ENCODE measurements around the gene APOL6. TPM values are rescaled to one million over a fixed set of nuclear protein-coding genes. Genes with fewer than 3 reads are reported as not detected.
"Not testable (repeated sequence)": the region's sequence is repeated elsewhere in the genome, so short reads cannot be mapped to it uniquely, and the experiment has no call there.

Gene APOL6
- total RNA-seq, 1 donor from 2014 or later = 13.3 TPM

GRCh38 chr22:35617137-35617755 is 31.0 kb upstream of the APOL6 start, which contains the start of gene MB:
Gene MB, minus strand, starts transcription at chr22:35617329. Its CDS starts 72 bp downstream, at chr22:35617257.
- DNase-seq (ENCODE audit: low read depth in 2 of 2) = no peak

DNA sequence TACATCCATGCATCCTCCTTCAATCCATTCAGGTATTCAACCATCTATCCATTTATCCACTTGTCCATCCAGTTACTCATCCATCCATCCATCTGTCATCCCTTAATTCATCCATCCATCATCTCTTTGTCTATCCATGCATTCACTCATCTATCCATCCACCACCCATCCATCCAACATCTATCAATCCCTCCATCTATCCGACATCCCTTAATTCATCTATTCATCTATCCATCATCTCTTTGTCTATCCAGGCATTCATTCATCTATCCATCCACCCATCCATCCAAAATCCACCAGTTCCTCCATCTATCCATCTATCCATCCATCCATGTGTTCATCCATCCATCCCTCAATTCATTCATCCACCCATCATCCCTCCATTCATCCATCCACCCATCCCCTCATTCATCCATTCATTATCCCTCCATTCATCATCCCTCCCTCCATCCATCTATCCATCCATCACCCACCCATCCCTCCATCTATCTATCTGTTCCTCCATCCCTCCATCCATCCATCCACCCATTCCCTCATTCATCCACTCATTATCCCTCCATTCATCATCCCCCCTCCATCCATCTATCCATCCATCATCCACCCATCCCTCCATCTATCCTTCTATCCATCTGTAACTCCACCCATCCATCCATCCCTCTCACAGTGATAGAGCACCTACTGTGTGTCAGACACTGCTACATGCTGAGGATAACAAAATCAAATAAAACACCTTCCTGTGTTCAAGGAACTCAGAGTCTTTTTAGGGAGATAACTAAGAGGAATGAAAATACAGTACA is 29.6 kb upstream of the APOL6 start:
- no peak for DNase-seq (ENCODE audit: low read depth in 2 of 2)

- no peak for DNase-seq (ENCODE audit: low read depth in 2 of 2)
Observed at GRCh38 chr22:35619336-35620094, 28.7 kb upstream of the APOL6 start.

DNA sequence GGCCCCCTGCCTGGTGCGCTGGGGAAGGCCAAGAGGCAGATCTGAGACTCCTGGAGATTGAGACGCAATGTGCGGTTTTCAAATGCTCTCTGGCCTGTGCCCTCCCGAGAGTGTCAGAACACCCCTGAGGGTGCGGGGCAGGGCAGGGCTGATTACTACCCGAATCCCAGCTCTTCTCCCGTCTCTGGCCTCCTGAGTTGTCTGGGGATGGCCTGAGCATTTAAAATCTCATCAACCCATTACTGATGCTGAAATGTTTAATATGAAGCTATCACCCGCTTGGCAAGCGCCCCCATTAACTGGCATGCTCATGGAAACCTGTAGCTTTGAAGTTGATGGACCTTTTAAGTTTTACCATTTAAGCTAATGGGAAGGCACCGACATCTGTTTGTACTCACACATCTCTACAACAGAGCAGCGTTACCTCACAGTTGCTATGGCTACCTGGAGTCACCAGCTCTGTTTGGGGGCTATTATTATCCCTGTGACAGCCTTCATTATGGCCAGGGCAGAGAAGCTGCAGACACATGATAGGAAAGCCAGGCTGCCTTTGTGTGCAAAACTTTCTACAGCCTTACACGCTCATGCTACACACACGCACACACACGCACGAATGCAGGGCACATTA is 27.5 kb upstream of the APOL6 start:
- DNase-seq (ENCODE audit: low read depth in 2 of 2) = peak in 1 of 2 donors; percentile 40

GRCh38 chr22:35621451-35621850 is 26.8 kb upstream of the APOL6 start:
- no peak for DNase-seq (ENCODE audit: low read depth in 2 of 2)

DNA sequence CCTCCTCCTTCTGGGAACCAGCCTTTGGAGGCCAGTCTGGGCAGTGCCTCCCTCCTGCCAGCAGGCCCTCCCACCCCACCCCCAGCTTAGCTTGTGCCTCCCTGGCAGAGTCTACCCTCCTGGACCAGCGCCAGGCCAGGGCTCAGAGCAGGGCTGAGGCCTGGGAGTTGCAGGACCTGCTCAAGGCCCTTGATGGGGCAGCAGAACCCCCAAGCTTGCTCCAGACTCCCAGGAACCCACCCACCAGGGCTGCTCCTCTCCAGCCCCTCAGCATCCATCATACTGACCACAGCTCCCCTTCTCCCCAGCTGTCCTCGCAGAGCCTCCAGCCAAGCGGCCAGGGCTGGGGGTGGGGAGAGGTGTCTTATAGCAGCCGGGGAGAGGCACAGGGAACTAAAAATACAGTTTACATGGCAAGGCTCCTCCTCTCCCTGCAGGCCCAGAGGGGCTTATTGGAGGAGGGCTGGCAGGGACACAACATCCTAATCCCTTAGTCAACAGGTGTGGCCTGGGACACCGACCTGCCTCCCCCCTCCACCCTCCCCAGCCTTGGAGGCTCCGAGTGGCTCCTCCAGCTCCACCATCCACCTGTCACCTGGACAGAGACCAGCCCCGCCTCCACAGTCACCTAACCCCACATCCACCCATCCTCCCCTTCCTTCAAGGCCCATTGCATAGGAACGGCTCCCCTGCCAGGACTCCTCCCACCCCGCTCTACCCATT is 25.9 kb upstream of the APOL6 start:
- DNase-seq (ENCODE audit: low read depth in 2 of 2) = no peak

DNA sequence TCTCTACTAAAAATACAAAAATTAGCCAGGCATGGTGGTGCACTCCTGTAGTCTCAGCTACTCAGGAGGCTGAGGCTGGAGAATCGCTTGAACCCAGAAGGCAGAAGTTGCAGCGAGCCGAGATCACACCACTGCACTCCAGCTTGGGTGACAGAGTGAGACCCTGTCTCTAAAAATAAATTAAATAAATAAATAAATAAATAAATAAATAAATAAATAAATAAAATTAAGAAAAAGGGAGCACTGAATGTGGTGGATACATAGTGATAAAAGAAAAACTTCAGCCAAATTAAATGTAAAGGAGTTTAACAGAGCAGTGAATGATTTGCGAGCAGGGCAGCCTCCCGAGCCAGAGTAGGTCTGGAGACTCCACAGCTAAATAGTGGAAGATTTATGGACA is 24.4 kb upstream of the APOL6 start:
- not testable (repeated sequence) for DNase-seq (ENCODE audit: low read depth in 2 of 2)

- DNase-seq (ENCODE audit: low read depth in 2 of 2) = no peak
Observed at GRCh38 chr22:35624547-35624946, 23.7 kb upstream of the APOL6 start.

DNA sequence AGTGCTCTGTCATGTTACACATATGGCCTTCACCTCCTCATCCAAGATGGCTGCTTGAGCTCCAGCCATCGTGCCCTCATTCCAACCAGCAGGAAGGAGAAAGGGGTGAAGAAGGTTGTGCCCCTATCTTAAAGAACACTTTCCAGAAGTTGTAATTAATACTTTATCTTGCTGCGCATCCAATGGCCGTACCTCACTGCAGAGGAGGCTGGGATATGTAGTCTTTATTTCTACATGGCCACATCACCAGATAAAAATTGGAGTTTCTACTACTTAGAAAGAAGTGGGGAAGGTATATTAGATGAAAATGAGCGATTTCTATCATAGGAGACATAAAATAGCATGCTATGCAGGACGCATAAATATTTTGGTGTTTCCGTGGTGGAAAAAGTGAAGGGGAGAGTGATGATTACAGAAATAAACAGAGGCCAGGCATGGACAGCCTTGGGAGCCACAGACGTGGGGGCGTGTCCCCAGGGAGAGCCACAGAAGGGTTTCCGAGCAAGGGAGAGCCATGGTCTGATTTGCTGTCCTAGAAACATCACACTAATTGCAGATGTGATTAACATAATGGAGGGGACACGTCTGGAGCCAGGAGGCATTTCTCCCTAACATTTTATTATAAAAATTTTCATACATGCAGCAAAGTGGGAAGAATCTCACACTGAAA is 22.3 kb upstream of the APOL6 start:
- no peak for DNase-seq (ENCODE audit: low read depth in 2 of 2)

DNA sequence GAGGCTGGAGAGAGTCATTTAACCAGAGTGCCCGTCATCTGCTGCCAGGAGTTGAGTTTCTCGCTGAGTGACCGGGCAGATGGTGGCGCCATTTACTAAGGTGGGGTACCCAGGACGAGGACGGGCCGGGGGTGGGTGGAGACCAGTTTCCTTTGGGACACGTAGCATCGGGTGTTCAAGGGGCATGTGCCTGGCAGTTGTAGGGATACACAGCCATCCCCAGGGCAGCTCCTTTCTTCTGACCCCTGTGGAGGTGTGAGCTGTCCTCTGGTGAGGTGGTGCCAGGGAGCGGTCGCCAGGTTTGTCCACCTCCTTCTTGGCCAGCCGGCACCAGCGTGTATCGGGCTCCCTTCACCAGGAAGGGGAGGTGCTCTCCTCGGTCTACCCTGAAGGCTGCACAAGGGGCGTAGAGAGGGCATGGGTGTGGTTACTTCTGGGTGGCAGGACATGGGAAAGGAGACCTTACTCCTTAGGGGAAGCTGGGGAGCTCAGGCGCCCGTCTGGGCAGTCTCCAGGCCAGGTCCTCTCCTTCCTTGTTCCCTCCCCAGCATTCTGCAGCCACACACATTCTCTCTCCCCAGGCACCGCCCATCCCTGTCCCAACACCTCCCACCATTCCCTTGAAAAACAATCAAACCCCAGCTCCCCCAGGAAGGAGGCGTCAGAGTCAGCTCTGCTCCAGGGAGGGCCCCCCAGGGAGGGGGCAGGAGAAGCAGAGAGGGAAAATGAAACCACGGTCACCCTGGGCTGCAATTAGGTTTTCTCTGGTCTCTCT is 20.8 kb upstream of the APOL6 start:
- DNase-seq (ENCODE audit: low read depth in 2 of 2) = peak; percentile 85 to 86

DNA sequence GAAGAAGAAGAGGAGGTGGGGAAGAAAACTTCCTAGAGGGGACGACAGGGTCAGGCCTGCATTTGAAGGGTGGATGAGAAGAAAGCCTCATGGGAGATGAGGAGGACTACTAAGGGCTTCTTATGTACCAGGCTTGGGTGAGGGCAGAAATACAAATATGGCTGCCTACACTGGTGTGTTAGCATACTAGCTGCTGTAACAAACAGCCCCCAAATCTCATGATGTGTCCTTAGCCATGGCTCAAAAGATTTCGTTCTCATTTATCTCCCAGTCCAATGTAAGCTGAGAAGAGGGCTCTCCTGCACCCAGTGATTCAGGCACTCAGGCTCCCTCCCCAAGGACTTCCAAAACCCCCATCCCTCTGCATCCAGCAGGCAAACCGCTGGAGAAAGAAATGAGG is 19.5 kb upstream of the APOL6 start:
- DNase-seq (ENCODE audit: low read depth in 2 of 2) = no peak

DNA sequence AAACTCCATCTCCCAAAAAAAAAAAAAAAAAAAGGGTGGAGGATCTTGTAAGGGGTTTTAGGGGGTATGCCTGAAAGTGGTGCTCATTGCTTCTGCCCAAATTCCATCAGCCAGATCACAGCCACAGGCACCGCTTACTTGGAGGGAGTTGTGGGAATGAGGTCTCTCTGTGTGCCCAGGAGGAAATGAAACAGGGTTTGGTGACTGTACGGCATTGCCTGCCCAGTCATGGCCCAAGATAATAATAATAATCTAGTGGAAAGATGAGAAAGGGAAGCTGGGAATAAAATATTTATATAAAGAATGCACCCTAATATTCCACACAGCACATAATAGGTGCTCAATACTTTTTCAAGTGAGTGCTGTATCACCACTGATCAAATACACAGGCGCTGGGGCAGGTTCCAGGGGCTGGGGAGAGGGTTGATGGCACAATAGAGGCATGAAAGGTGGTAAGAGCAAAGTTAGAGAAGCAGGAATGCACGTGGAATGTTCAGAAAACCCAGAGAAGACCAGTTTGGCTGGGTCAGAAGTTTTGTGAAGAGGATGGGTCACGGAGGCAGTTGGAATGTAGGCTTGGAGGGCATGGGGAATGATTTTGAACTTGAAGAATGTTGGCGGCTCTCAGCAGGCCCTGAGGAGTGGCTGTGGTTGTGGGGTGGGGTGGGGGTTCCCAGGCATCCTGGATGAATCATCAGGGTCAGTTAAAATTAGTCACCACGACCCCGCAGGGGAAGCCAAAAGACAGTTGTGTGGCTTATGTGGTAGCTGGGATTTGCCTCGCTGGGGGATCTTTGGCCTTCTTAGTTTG is 18.6 kb upstream of the APOL6 start:
- DNase-seq (ENCODE audit: low read depth in 2 of 2) = peak; percentile 54 to 92

GRCh38 chr22:35630387-35630793 is 17.9 kb upstream of the APOL6 start:
- peak in 1 of 2 donors; percentile 36 for DNase-seq (ENCODE audit: low read depth in 2 of 2)

DNA sequence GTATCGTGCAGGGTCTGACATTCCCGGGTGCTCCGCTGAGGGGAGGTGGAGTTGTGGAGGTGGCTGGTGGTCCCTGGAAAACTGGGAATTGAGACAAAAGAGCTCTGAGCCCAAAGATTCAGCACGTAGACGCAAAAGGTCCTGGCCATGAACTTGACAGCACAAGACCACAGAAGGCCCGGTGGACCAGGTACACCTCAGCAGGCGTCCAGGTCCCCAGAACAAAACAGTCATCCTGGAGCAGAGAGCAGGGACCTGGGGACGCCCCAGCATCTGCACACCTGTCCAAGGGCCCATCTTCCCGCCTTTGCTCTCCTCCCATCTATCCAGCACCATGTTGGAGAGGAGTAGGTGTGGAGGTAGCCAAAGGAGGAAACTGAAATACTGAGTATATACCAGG is 17.4 kb upstream of the APOL6 start:
- DNase-seq (ENCODE audit: low read depth in 2 of 2) = no peak

GRCh38 chr22:35631597-35631996 is 16.6 kb upstream of the APOL6 start:
- peak; percentile 46 to 65 for DNase-seq (ENCODE audit: low read depth in 2 of 2)

GRCh38 chr22:35632935-35633334 is 15.3 kb upstream of the APOL6 start:
- DNase-seq (ENCODE audit: low read depth in 2 of 2) = no peak

GRCh38 chr22:35633520-35633919 is 14.7 kb upstream of the APOL6 start:
- no peak for DNase-seq (ENCODE audit: low read depth in 2 of 2)

GRCh38 chr22:35634015-35634414 is 14.2 kb upstream of the APOL6 start:
- DNase-seq (ENCODE audit: low read depth in 2 of 2) = no peak

GRCh38 chr22:35634943-35635540 is 13.2 kb upstream of the APOL6 start:
- no peak for DNase-seq (ENCODE audit: low read depth in 2 of 2)
